NCI-H146 treated with DMSO at 0.1 percent for 48 hours (cell line): ENCODE results near the gene MAD2L2.
A peak's percentile ranks its signal among the peaks of the same experiment; 100 is the strongest.

Source experiments
- DNase-seq: peaks from one replicate; lab custom pipeline; 2025; ENCODE audit not compliant: unreplicated experiment; lab: John Stamatoyannopoulos, UW

MAD2L2 gene

GRCh38 chr1:11684070-11684469, 3.1 kb upstream of the MAD2L2 start:
- DNase-seq = no peak

- DNase-seq = no peak
These were observed 1.9 kb upstream of the MAD2L2 start for GRCh38 chr1:11682799-11683198.

GRCh38 chr1:11682287-11682771, 1.4 kb upstream of the MAD2L2 start:
- DNase-seq = no peak

- peak; percentile 48 for DNase-seq
These were observed 478 bp downstream of the MAD2L2 start for GRCh38 chr1:11680270-11681070.

GRCh38 chr1:11678442-11678841, 2.5 kb downstream of the MAD2L2 start:
- no peak for DNase-seq

- DNase-seq = no peak
These were observed 4.4 kb downstream of the MAD2L2 start for GRCh38 chr1:11676386-11677103.

GRCh38 chr1:11675325-11675724, 5.6 kb downstream of the MAD2L2 start:
- DNase-seq = no peak

- no peak for DNase-seq
These were observed 6.5 kb downstream of the MAD2L2 start for GRCh38 chr1:11674488-11674887.

- DNase-seq = no peak
These were observed 7.7 kb downstream of the MAD2L2 start for GRCh38 chr1:11673089-11673769.

- no peak for DNase-seq
These were observed 9.2 kb downstream of the MAD2L2 start for GRCh38 chr1:11671544-11672286.

- no peak for DNase-seq
These were observed 9.8 kb downstream of the MAD2L2 start for GRCh38 chr1:11671205-11671543.

GRCh38 chr1:11670747-11671146, 10.2 kb downstream of the MAD2L2 start:
- no peak for DNase-seq

- DNase-seq = no peak
These were observed 12.4 kb downstream of the MAD2L2 start for GRCh38 chr1:11668516-11668915.

GRCh38 chr1:11664336-11665065, 16.4 kb downstream of the MAD2L2 start:
- DNase-seq = no peak

- DNase-seq = no peak
These were observed 19.8 kb downstream of the MAD2L2 start for GRCh38 chr1:11661103-11661502.

- DNase-seq = no peak
These were observed 21.2 kb downstream of the MAD2L2 start for GRCh38 chr1:11659748-11660147.

GRCh38 chr1:11658542-11658941, 22.4 kb downstream of the MAD2L2 start:
- no peak for DNase-seq

- no peak for DNase-seq
These were observed 23.3 kb downstream of the MAD2L2 start for GRCh38 chr1:11657654-11658053.

- DNase-seq = no peak
These were observed 25.8 kb downstream of the MAD2L2 start for GRCh38 chr1:11654939-11655808.
